RPMI8226 (cell line): ENCODE results near the gene MYCBP.
"Not testable (repeated sequence)": the region's sequence is repeated elsewhere in the genome, so short reads cannot be mapped to it uniquely, and the experiment has no call there.

Experiments
- DNase-seq: peaks from one replicate; pipeline ENCODE4 v3.0.0-alpha.2; 2015

MYCBP gene, protein sequence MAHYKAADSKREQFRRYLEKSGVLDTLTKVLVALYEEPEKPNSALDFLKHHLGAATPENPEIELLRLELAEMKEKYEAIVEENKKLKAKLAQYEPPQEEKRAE

DNA sequence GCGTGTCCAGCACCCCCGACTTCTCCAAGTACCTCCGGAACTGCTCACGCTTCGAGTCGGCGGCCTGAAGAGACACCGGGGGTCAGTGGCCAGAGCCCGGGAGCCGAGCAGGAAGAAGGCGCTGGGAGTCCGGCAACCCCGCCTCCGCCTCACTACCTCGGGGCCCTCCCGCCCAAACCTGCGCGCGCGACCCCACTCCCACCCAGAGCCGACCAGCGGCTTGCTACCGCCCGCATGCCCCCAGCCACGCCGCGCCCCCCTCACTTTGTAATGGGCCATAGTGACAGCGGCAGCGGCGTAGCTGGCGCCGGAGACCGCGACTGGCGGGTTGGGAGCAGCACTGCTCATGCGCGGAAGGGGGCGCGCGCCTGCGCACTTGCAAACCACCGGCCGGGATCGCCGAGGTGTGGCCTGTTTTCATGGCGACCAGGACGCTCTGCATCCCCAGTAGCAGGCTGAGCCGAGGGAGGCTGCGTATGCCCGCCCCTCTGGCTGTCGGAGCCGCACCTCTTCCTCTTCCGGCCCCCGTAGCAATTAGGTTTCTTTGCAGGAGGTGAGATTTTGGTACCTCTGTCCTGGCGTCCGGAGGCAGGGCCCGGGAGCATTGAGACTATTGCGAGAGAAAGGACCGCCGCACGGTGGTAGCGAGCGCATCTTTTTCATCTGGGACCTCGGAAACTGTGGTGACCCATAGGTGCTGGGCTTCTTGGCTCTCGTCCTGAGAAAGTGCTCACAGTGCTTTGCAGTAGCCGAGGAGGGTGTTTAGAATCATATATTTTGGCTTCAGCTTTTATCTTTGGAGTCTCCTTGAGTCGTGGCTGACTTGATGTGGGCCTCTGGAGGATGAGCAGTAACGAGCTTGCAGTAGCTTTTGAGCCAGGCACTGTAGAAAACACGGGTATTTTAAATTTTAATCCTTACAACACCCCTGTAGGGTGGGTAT lies at the start of gene MYCBP:
Gene MYCBP (minus strand): TSS at position 322 of the 943 bp plus-strand sequence. CDS start 43 bp downstream, at position 279.
- peak; percentile 98 for DNase-seq

DNA sequence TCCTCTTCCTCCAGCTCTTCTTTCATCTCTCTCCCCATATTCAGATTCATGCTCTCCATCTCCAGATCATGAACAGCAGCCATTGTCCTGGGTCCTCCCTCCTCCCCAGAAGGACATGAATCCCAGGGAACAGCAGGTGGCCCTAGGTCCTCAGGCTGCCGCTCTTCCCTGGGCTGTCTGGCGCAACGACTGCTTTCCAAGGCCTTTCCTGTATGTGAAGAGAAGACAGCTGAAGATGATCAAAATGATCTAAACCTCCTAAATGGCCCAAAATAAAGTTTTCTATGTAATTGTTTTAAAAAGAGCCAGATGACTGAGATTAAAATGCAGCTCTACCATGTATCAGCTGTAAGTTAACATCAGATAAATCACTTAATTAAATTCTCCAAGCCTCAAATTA lies 46.0 kb upstream of the MYCBP start:
- no peak for DNase-seq

DNA sequence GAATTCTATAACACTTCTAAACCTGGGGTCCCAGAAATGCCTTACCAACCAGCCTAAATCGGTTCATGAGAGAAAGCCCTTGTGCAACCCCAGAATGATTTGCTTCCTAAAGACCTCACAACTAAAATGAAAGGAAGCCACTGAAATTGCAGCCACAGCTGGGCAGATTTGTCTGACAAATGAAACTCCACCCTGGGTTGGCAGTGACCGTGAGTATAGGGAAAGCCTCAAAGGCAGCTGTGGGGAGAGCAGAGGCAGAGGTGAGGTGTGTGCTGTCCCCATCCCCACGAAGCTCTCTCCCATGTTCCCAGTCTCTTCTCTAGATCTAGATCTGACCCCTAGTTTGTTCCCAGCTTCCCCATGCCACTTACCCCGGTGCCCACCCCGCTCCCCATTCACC lies 45.4 kb upstream of the MYCBP start:
- DNase-seq = peak; percentile 43

DNA sequence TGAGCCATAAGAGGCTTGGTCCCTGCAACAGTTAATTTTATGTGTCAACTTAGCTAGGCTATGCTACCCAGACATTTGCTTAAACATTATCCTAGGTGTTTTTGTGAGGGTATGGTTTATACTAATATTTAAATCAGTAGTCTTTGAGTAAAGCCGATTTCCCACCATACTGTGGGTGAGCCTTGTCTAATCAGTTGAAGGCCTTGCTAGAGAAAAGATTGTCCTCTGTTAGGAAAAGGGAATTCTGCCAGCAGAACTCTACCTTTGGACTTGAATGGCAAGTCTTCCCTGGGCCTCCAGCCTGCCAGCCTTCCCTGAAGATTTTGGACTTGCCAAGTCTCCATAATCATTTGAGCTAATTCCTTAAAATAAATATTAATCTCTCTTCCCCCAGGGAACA lies 44.6 kb upstream of the MYCBP start:
- no peak for DNase-seq

DNA sequence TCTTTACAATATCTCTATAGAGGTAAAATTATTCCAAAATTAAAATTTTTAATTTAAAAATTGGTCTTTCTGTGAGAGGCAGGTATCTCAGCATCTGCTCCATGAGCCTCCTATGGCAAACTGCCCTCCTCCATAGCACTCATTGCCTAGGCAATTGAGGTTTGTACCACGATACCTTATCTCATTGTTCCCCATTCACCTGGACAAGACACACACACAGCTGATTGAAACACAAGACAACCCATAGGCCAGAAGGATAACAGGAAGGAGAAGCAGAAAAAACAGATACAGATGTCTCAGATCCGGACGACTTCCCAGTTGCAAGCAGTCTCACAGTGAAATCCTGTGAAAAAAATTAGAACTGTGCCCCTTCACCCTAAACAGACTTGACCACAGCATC lies 44.2 kb upstream of the MYCBP start:
- DNase-seq = no peak

DNA sequence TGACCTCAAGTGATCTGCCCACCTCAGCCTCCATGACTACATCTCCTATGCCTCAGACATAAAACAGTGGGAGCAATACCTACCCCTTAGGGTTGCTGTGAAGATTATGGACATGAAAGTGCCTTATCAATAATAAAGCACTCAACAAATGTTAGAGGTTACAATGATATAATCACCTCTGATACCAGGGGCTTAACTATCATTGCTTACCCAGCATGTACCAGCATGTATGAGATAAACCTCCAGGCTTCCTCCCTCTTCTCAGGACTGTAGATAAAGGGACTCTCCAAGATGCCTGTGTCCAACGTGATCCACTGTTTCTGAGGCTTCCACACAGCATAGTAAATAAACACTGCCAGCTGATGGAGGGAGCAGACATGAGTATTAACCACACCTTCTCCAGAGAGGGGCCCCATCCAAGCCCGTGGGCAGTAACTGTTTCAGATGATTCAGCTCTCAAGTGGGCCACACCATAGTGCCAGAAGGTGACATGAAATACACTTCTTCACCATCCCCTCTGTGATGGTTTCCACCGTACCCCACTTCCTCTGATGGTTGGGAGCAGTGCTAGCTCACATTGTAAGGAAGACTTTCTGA lies 42.3 kb upstream of the MYCBP start:
- no peak for DNase-seq

DNA sequence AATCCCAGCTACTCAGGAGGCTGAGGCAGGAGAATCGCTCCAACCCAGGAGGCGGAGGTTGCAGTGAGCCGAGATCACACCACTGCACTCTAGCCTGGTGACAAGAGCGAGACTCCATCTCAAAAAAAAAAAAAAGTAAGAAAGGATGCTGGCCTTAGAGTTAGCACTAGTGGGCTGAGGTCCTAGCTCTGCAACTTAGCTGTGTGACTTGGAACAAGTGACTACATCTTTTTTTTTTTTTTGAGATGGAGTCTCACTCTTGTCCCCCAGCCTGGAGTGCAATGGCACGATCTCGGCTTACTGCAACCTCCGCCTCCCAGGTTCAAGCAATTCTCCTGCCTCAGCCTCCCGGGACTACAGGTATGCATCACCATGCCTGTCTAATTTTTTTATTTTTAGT lies 41.8 kb upstream of the MYCBP start:
- DNase-seq = not testable (repeated sequence)

DNA sequence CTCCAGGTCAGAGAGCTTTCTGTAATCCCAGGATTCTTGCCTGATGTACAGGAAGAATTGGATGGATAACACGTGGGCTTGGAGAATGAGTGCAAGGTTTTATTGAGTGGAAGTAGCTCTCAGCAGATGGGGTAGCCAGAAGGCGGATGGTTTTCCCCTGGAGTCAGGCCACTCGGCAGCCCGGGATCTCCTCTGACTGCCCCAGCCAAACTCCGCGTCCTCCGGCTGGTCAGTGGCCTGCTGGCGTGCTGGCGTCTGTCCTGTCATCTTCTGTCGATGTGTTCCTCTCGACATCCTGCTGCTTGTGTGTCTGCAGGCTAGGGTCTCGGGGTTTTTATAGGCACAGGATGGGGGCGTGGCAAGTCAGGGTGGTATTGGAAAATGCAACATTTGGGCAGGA lies 35.7 kb upstream of the MYCBP start:
- no peak for DNase-seq

DNA sequence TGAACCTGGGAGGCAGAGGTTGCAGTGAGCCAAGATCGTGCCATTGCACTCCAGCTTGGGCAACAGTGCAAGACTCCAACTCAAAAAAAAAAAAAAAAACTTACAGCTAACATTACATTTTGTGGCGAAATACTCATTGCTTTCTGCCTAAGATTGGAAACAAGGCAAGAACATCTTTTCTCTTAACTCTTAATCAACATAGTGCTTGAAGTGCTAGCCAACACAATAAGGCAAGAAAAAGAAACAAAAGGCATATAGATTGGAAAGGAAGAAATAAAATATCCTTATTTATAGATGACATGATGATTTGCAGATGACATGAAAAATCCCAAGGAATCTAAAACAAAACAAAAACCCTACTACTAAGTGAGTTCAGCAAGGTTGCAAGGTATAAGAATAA lies 32.8 kb upstream of the MYCBP start:
- no peak for DNase-seq

DNA sequence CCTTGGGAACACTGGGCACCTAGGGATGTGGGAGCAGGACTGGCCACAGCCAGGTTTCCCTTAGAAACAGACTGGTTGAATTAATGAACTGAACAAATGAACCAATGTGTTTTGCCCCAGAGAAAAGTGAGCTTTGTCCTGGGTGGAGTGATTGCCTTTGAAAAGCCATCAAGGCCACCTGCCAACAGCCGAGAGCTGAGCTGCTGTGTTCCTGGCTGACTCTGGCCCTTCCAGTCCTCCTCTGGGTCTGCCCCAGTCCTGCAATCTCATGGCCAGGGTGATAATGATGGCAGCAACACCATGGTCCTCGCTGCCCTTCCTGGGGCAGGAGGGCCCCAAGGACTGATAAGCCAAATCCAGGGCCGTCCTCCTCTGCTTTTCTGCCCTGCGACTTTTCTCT lies 26.4 kb upstream of the MYCBP start:
- DNase-seq = no peak

DNA sequence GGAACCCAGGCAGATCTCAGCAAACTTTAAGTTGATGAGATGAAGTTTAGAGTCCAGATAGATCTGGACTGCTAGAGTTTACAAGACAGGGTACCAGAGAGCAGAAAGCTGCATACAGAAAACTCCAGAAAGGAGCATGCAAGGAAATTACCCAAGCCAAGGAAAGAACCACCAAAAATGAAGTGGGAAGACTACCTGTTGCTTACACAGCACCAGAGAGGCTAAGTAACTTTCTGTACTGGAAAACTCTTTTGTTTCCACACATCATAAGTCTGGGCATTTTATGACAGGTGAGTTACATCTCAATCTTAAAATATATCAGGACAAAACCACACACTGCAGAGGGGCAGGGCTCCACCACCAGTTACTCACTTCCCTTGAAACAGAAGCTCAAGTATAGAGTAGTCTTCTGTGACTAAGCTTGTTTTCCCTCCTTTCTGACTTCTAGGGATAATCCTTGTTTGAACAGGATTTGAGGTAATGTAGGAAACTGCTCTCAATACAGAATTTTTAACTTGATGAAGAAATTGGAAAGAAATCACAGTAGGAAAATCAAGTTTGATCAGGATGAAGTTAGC lies 25.6 kb upstream of the MYCBP start:
- DNase-seq = no peak

DNA sequence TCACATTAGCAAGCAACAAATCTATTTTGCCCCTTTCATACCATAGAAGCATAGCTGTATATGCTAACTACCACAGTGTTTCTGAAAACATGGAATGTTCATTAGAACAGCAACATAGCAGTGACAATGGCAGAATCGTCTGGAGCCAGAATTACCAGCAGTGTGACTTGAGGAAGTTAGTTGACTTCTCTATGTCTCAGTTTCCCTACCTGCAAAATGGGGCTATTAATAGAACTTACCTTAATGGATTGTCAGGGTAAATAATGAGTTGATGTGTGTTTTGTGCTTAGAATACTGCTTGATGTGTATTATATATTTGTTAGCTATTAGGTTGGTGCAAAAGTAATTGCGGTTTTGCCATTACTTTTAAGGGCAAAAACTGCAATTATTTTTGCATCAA lies 23.0 kb upstream of the MYCBP start:
- DNase-seq = no peak

DNA sequence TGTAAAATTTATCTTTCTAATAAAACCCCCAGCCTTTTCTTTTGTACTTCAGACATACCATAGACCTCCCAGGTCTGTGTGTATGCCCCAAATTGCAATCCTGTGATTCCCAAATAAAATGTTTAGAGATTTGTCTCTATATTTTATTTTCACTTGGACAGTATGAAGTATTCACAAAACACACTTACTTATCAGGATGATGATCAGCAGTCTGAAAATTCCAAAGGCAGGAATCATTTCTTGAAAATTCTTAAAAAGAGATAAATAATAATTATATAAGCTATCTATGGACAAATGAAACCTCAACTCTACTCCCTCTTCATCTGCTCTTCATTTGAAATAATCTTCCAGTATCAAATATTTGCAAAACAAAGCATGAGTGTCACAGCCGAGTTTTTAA lies 19.8 kb upstream of the MYCBP start:
- DNase-seq = no peak

DNA sequence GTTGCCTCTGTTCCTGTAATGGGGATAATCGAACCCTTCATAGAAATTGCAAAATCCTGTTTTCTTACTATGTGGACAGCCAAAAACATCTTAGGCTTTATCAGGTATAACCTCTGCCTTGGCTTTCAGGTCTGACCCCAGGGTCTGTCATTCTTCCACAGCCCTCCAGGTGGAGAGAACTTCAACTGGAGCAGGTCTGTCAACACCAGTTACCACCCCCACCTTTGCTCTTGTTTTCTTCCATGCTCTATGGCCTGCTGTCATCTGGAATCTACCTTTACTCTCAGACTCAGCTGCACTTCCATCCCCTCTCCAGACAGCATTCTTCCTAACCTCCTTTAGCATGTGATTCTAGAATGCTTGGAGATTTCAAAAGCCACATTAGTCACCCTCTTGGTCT lies 18.6 kb upstream of the MYCBP start:
- peak; percentile 36 for DNase-seq

DNA sequence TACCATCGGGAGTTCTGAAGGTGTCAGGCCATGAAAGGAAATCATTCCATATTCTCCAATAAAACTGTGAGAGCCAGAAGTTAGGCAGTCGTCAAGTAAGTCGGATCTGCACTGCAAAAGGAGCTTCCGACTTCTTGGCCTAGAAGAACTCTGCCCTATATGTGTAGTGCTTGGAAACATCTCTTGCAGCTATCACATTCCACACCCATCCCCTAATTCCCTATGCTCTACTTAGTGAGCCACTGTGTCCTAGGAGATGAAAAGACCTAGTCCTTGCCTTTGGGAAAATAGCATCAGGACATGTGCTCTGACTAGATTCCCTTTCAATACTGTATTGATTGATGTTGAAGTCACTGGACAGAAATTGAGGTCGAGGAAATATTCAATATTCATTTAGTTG lies 16.4 kb upstream of the MYCBP start:
- DNase-seq = no peak

DNA sequence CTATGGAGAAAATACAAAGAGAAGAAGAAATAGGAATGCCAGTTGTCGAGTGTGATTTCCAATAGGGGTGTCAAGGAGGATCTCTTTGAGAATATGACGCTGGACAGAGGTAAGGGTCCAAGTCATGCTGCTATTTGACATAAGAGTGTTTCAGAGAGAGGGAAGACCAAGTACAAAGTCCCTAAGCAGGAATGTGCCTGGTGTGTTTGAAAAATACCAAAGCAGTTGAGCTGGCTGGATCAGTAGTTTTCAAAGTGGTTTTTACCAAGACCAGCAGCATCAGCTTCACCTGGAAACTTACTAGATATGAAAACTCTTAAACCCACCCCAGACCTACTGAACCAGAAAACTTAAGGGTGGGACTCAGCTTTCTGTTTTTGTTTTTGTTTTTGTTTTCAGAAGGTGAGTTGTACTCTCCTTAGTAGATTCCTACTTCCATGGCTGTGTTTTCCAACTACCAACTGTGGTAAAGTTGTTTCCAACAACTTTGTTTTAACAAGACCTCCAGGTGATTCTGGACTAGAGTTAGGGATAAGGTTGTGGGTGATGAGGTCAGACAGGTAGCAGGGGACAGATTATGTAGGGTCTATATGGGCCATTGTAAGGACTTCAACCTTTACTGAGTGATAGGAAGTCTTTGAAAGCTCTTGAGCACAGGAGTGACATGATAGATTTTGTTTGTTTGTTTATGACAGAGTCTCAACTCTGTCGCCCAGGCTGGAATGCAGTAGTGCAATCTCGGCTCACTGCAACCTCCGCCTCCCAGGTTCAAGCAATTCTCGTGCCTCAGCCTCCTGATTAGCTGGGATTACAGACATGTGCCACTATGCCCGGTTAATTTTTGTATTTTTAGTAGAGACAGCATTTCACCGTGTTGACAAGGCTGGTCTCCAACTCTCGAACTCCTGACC lies 15.5 kb upstream of the MYCBP start:
- DNase-seq = no peak

DNA sequence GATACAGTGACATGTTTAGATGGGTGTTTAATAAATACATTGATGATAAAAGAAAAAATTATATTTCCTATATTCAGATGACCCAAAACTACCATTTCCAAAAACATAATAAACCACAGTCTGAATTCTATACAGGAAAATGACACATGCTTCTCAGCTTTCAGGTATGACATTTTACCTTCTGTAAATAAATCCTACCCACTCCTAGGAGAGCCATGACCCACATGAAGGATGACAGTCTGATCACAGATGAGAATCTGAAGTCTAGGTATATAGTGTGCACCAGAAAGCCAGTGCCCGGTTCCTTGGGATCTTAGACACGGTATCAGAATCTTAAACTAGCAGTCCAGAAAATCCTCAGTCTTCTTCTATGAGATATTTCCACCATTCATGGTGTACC lies 11.9 kb upstream of the MYCBP start:
- DNase-seq = no peak

DNA sequence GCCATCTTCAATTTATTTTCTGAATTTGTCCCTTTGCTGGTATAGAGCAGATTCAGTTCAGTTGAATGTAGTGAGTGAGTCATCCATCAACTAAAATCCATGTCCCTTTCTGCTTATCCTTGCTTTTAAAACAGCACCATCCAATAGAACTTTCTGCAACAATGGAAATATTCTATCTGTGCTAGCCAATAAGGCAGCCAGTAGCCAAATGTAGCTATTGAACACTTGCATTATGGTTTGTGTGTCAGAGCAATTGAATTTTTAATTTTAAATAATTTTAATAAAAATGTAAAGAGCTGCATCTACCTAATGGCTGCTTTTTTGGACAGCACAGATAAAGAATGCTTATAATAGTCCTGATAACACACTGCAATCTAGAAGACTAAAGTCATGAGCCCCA lies 8.3 kb upstream of the MYCBP start, which contains the start of gene GJA9:
Gene GJA9 (minus strand): TSS at position 101 of the 400 bp plus-strand sequence. CDS start 5,489 bp downstream, outside the sequence.
- no peak for DNase-seq

DNA sequence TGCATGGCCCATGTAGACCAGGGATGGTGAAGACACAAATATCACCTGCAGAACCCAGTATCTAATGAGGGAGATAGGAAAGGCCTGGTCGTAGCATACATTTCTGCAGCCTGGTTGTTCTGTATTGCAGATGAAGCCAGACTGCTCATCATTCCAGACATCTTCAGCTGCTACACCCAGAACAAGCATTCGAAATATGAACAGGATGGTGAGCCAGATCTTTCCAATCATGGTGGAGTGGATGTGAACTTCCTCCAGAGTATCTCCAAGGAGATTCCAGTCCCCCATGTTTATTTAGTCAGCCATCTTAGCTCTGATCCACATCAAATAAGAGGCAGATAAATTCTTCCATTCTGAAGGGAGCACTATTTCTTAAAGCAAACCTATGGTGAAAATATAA lies 2.7 kb upstream of the MYCBP start:
- DNase-seq = no peak

DNA sequence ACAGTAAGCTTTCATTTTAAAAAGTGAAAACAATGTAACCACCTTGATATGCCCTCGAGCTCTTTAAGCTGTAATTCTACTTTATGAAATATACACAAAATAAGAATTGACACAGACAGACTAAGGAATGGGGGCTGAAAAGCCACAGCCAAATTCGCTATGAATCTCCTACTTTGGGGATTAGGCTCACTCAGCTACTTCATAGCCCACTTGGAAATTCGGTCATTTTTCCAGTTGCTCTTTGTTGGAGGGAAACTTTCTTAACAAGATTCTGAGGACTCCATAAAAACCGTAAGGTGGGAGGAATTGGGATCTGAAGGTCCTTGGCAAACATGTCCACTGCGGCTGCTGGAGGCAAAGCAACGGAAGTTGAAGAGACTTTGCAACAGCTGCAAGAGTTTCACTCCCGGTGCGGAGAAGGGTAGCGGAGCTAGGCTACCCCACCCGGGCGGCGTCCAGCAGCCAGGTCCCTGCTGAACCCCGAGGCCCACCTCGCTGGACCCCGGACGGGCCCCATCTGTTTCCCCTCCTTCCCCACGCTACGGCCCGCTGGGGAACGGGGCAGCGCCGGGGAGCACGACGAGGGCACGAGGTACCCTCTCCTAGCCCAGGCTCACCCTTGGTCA lies 634 bp downstream of the MYCBP start:
- peak; percentile 59 for DNase-seq

DNA sequence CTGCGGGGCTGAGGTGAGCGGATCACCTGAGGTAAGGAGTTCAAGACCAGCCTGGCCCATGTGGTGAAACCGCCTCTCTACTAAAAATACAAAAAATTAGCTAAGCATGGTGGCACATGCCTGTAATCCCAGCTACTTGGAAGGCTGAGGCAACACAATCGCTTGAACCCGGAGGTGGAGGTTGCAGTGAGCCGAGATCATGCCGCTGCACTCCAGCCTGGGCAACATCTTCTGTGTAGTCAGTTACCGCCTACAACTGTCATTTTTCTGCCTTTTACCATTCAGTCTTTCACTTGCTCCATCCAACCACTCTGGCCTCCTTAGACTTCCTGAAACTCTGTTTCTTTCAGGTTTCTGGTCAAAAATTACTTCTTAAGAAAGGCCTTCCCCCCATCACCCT lies 2.2 kb downstream of the MYCBP start:
- DNase-seq = no peak

DNA sequence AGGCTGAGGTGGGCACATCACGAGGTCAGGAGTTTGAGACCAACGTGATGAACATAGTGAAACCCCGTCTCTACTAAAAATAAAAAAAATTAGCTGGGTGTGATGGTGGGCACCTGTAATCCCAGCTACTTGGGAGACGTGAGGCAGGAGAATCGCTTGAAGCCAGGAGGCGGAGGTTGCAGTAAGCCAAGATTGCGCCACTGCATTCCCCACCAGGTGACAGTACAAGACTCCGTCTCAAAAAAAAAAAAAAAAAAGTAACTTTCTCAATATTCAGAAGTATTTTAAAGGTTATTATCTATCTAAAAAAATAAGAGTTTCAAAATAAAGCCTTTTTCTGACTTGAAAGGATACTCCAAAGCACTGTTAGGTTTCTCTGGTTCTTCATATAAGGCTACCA lies 5.9 kb downstream of the MYCBP start:
- DNase-seq = no peak
